Epithelial cell of proximal tubule (primary cell): ENCODE results near the gene FANCL. TPM values are rescaled to one million over a fixed set of nuclear protein-coding genes. Genes with fewer than 3 reads are reported as not detected.
"Not testable (repeated sequence)": the region's sequence is repeated elsewhere in the genome, so short reads cannot be mapped to it uniquely, and the experiment has no call there.

Experiments used
- DNase-seq: peaks from one replicate; pipeline ENCODE4 v3.0.0-alpha.2; 2011; ENCODE audit warnings: low read depth
- H3K4me3 ChIP-seq: 2 replicates; pipeline ENCODE4 v1.5.1; 2011; ENCODE audit warnings: low read depth, mild to moderate bottlenecking, low read length
- CTCF ChIP-seq: conservative IDR thresholded peaks from 2 replicates; pipeline ENCODE4 v1.5.1; 2012; ENCODE audit warnings: low read depth, mild to moderate bottlenecking, low read length
- total RNA-seq: library from RNA; depleted of rRNA; stranded (reverse); fragments of >200 nt; gene quantifications from 2 replicates; pipeline ENCODE4 v1.2.3, GENCODE V29; 2015

Gene FANCL
- total RNA-seq, 1 donor from 2014 or later, result 29.5 TPM

- DNase-seq, result no peak
- no peak for TF ChIP-seq CTCF
- H3K4me3 ChIP-seq, result no peak overlapping the region
Observed at GRCh38 chr2:58182527-58182926, 58.6 kb downstream of the FANCL start.

GRCh38 chr2:58180635-58181034 lies 60.5 kb downstream of the FANCL start:
- DNase-seq, result no peak

GRCh38 chr2:58180175-58180574 lies 61.0 kb downstream of the FANCL start:
- DNase-seq, H3K4me3 ChIP-seq: not testable (repeated sequence)

More at GRCh38 chr2:58180635-58181034, 60.5 kb downstream of the FANCL start:
- TF ChIP-seq CTCF, result no peak
- H3K4me3 ChIP-seq, result no peak overlapping the region

- not testable (repeated sequence) for DNase-seq, H3K4me3 ChIP-seq
Observed at GRCh38 chr2:58177187-58177586, 63.9 kb downstream of the FANCL start.

GRCh38 chr2:58171831-58172230 lies 69.3 kb downstream of the FANCL start:
- DNase-seq, H3K4me3 ChIP-seq: not testable (repeated sequence)

GRCh38 chr2:58170334-58170933 lies 70.7 kb downstream of the FANCL start:
- H3K4me3 ChIP-seq, DNase-seq: not testable (repeated sequence)

- DNase-seq, H3K4me3 ChIP-seq: not testable (repeated sequence)
Observed at GRCh38 chr2:58169845-58170244, 71.3 kb downstream of the FANCL start.

GRCh38 chr2:58168130-58168529 lies 73.0 kb downstream of the FANCL start:
- H3K4me3 ChIP-seq, DNase-seq: not testable (repeated sequence)

- no peak overlapping the region for H3K4me3 ChIP-seq
- TF ChIP-seq CTCF, result no peak
- no peak for DNase-seq
Observed at GRCh38 chr2:58163913-58164312, 77.2 kb downstream of the FANCL start.

- H3K4me3 ChIP-seq, result no peak overlapping the region
- no peak for DNase-seq
- TF ChIP-seq CTCF, result no peak
Observed at GRCh38 chr2:58158481-58158880, 82.6 kb downstream of the FANCL start.
